HG02759 (cell line): ENCODE data around the gene CRLF1.
"Not testable (repeated sequence)": the region's sequence is repeated elsewhere in the genome, so short reads cannot be mapped to it uniquely, and the experiment has no call there.

Source experiments
- ATAC-seq: cut with Tn5 transposase; IDR thresholded peaks from one replicate; pipeline ENCODE4 v1.9.1; 2021; ENCODE audit warnings: mild to moderate bottlenecking, moderate library complexity; ENCODE audit not compliant: unreplicated experiment

CRLF1 gene

DNA sequence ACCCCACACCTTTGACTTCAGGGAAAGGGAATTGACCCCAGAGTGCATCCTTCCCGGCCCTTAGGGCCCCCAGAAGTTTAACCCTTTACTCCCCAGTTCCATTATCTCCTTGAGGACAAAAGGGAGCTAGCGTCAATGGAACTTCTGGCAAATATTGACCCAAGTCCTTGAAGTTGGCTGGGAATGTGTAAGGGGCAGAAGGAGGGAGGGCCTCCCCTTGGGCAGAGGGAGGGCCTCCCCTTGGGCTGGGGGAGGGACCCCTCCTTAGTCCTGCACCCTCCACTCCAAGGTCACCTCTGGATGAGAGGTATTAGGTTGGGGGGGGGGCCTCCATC, 3.1 kb upstream of the CRLF1 start:
- ATAC-seq: no peak

DNA sequence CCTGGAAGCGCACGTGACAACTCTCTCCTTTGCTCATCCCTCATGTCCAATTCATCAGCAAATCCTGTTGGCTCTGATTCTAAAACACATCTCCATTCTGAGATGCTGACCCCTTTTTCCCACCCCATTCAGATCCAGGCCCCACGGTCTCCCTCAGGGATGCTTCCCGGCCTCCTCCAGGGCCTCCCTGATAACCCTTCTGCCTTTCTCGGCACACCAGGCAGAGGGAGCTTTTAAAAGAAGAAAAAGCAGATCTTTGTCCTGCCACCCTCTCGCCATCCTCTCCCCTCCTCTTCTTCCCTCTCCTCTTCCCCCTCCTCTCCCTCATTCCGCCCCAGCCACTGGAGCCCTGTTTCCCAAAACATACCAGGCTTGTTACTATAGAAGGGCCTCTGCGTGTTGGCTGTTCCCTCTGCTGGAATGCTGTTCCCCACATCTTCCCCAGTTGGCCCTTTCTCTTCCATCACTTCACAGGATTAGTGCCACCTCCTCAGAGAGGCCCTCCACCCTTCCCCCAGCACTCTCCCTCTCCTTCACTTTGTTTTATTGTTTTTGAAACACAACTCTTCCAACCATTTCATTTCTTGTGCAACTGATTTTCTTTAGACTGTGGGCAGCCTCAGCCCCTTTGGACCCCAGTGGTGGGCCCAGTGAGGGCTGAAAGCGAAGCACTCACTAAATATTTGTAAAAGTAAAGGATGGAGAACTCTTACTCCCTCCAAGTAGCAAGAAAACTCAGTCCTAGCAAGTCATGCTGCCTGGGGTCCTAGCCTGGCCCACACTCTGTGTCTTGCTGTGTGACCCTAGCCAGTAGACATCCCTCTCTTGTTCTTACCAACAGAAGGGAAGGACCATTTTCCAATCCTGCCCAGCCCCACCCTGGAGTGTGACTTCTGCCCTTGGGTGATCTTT, 2.5 kb upstream of the CRLF1 start:
- ATAC-seq: no peak

DNA sequence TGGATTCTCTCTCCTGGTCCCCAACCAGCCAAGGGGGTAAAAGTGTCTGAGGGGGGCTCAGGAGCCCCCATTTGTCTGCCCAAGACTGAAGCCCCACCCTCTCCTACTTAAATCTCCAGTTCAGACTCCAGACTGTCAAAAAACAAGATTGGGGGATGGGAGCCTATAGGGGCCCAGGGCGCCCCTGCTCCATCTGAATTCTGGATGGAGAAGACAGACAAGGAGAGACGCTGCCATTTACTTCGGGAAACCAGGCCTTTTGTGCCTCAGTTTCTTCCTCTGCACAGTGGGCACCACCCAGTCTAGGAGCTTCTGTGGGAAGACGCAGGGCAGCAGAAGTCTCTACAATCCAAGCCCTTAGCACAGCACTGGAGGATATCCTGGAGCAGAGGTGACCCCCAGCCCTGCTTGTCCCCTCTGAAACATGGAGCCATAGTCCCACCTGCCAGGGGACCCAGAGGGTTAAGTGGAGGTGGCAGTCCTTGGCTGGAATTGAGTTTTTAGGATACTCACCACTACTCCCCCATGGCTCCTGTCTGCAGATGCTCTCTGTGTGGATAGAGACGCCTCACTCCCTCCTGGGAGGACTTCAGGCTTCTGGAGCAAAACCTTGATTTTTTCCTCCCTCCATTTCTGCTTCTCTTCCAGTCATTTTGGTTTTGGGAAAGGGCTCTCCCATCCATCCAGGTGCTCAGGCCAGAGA, 1.7 kb upstream of the CRLF1 start:
- ATAC-seq: no peak

DNA sequence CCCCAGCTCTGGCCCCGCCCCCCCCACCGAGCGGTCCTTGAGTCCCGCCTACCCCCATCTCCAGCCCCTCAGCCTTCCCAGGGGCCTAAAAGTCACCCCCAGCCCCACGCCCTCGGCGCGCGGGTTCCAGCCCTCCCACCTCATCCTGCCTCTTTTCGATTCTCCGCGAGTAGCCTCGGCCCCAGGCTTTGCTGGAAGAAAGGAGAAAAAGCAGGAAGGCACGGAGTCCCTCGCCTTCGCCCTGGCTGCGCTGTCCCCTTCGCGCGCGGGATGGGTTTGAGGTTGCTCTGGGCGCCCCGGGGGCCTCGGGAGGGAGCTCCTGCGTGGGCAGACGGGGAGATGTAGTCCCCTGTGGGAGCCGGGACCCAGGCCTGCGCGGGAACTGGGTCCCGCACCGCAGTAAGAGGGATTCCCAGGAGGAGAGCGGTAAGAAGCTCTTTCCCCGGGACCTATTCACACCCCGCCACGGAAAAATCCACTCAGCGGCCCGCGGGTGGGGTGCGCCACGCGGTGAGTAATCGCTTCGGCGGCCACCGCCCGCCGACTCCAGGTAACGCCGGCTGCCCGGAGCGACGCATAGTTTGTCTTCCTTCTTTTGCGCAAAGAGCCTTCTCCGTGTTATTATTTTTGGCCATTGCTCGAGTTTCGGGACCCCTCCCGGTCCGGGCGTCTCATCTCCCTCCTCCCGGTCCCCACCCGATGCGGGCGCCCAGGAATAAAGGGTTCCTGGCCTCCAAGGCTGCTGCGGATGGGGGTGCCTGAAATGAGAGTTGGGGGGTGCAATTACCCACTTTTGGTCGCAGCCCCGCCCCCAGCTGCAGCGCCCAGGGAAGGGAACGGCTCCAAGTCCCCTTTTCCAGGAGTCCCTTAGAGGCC, 865 bp upstream of the CRLF1 start:
- ATAC-seq: no peak

DNA sequence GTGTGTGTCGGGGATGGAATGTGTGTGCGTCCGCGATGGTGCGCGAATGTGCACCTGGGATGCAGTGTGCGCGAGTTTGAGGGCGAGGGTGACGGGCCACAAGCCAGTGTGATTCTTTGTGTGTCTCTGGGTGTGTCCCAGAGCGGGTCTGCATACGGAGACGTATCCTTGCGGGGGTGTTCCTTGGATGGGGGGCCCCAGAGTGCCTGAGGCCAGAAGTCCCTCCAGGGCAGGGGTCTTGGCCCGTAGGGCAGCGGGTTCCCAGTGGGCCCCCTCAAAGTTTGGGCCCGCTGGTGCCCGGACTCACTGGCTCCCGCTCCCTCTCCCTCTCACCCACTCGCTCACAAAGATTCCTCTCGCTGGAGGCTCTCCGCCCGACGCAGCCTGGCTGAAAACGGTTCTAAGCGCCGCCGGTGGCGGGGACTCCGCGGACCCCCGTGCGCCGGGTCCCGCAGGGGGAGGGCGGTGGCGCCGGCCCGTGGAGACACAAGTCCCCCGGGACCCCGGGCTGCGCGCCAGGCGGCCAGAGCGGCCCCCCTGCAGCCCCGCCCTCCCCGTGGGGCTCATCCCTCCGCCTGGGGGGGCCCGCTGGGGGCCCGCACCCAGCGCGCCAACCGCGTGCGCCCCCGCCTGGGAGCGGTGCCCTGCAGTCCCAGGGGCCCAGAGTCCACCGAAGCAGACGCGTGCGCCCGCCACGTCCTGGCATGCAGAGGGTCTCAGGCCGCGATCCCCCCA, 886 bp downstream of the CRLF1 start:
- no peak for ATAC-seq

DNA sequence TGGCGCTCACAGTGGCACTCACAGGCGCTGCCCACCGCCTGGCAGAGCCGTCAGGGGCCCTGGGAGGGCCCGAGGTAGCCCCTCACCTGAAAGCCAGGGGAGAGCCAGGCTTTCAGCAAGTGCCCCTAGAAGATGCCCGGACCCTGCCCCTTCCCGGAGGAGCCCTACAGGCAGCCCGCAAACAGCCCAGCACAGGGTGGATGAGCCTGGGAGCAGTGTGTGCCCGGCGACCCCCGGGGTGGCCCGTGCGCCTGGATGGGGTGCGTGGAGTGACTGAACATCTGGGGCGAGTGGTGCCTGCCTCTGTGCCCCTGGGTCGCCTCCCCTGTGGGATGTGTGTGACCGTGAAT, 1.4 kb downstream of the CRLF1 start:
- ATAC-seq: no peak

DNA sequence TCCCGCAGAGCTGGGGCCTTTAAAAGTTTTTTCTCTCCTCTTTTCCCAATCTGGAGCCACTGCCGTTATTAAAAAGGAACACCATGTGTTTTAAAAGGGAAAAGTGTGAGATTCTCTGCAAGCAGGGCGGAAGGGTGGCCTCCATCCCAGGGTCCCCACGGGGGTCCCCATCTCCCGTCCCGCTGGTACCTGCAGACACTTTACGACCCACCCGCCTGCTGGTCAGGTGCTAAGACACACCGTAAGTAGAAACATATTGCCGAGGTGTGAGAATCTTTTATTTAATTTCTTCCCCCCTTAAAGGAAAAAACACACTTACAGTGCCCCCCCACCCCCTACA, 1.8 kb downstream of the CRLF1 start:
- no peak for ATAC-seq

DNA sequence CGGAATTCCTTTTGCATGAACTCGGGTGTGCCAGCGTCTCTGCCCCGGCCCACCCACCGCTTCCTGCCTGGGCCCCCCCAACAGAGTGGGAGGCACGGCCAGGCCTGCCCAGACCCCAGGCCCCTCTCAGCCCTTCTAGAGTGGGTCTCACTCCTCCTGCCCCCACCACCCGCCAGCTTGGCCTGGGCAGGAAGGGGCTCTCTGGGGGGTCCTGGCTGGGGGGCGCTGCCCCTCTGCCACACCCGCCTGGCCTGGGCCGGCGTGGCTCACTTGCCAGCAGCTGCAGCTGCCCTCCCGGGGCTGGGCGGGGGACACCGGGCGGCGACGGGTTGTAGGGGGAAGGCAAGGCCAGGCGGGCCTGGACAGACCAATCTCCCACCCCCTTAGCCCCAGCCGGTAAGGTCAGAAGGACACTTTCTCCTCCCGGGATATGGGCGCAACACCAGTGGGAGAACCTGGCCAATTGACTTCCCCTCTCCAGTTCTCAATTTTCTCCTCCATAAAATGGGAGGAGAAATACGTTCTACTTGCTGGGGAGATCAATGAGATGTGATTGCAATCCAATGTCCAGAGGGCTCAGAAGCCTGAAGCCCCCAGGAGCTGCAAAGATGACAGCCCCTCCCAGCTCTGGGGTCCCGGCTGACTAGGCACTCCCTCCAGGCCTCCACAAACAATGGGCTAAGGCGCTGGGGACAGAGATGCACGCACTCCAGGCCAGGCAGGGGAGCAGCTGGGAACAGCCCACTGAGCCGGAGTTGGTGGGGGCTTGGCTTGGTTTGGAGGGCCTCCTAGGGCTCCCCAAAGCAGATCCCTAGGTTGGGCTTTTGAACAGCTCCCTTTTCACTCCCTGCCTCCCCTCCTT, 2.4 kb downstream of the CRLF1 start:
- no peak for ATAC-seq

DNA sequence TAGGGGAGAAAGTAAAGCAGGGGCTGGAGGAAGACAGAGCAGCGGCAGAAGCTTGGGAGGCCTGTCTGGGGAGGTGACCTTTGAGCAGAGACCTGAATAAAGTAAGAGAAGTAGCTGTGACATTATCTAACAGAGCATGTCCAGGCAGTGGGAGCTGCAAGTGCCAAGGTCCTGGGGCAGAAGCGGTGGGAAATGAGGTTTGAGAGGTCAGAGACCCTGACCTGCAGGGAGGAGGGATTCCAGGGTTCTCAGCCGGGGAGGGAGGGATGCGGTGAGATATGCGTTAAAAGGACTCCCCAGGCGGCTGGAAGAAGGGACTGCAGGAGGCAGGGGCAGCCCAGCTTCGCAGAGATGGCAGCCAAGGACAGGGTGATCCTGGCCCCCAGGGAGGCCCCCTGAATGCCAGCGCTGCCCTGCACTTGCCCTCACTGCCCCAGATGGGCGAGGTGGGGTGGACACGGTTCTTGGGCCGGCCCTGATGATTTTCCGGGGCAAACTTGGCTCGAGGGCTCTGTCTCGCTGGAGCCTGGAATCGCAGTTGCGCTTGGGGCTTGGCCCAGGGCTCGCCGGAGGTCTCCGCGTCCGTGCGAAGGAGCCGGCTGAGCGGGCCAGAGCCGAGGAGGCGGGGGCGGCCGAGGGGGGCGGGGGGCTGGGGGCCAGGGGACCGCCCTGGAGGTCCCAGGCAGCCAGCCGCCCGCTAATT, 3.2 kb downstream of the CRLF1 start:
- no peak for ATAC-seq

DNA sequence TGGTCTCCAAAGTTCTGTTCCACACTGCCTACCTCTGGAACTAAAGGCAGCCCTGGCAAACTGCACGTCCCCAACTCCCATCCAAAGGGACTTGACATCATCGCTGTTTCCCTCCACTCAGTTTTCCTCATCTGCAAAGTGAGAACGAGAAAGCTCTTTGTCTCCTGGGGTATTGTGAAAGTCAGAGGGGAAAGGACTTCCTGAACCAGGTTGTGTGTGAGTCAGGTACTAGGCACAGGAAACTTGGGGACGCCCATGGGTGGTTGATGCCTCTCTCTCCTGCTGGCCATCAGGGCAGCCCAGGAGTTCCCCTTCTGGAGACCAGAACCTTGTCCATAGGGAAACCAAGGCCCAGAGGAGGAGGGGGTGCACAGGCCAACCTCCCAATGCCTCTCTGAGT, 4.7 kb downstream of the CRLF1 start:
- no peak for ATAC-seq

DNA sequence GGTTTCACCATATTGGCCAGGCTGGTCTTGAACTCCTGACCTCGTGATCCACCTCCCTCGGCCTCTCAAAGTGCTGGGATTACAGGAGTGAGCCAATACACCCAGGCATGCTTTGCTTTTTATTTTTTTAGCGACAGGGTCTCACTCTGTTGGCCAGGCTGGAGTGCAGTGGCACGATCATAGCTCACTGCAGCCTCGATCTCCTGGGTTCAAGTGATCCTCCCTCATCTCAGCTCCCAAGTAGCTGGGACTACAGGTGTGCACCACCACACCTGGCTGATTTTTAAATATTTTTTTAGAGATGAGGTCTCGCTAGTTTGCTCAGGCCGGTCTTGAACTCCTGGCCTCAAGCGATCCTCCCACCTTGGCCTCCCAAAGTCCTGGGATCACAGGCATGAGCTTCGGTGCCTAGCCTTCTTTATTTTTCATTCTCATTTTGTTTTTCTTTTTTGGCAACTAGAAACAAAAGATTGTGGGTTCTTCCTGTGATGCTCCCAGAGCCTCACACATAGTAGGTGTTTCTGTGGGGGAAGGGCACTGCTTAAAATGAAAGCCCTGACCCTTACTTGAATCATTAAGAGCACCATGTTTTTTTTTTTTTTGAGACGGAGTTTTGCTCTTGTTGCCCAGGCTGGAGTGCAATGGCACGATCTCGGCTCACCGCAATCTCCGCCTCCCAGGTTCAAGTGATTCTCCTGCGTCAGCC, 5.8 kb downstream of the CRLF1 start:
- ATAC-seq: not testable (repeated sequence)

DNA sequence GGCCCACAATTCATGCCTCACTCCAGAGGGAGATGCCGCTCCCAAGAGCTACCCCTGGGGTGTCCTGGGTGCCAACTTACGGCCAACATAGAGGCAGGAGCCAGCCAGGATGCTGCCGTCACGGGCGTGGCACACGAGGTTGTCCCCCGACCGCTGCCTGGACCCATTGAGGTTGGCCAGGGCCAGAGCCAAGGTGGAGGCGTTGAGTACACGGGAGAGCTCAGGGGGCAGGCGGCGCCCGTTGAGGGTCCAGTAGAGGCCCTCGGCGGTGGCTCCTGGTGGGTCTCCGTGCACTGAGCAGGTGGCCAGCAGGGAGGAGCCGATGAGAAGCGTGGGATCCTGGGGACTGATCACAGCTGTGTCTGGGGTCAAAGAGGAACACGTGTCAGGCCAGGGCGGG, 7.1 kb downstream of the CRLF1 start:
- no peak for ATAC-seq

DNA sequence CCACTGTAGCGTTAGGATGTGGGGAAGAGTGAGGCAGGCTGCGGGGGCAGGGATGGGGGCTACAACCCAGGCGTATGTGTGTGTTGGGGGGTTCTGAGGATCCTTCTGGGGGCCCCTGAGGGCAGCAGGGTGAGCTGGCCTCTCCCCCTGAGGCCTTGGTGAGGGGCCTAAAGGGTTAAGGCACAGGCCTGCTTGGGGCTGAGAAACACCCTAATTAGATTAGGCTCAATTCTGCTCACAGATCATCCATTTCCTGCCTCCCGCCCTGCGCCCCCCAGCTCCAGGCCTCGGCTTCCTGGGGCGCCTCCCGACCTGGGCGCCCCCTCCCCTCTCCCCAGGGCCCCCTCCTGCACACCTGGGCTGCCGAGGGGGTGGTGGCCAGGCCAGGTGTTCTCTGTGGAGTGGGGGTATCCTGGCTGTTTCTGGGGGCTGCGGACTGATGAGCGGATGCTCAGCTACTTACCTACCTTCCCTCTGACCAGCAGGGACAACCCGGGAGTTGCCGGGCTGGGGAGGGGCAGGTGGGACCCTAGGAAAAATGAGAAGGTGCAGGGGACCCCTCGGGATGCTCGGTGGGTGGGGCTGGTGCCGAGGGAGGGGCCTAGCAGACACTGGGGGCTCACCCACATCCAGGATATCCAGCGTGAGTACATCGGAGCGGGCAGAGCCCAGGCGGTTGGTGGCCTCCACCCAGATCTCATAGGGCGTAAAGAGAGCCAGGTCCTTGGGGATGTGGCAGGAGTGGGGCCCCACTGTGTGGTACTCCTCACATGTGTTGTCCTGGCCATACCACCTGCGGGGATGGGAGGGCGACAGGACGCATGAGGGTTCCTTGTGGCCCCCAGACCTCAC, 8.6 kb downstream of the CRLF1 start:
- no peak for ATAC-seq

DNA sequence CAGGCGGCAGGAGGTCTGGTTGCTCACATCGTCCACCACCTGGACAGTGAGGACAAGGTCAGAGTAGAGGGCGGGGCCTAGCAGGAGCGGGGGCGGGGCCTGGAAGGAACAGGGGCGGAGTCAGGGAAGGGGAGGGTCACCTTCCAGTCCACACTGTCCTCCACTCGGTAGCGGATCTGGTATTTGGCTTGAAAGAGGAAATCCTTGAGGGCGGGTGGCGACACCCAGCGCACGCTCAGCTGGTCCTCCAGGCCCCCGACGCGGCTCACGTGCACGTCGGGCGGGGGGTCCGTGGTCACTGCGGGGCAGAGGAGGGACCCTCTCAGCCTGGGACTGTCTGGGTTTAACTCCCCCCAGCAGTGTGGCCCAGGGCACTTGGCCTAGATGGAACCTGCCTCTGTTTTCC, 9.8 kb downstream of the CRLF1 start:
- ATAC-seq: no peak

DNA sequence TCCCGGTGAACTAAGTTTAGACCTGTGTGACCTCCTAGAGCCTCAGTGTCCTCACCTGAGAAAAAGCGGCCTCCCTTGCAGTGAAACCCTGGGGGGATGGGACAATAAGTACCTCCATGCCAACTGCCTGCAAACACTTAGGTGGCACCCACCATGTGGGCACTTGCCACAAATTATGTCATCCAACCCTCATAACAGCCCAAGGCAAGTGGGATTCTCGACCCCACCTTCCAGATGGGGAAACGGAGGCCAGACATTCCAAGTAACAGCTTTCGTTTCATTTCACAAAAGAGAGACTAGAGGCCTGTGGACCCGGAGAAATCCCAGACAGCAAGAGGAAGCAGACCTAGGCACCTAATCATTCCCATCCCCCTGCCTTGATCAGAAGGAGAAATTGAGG, 11.1 kb downstream of the CRLF1 start:
- ATAC-seq: no peak

DNA sequence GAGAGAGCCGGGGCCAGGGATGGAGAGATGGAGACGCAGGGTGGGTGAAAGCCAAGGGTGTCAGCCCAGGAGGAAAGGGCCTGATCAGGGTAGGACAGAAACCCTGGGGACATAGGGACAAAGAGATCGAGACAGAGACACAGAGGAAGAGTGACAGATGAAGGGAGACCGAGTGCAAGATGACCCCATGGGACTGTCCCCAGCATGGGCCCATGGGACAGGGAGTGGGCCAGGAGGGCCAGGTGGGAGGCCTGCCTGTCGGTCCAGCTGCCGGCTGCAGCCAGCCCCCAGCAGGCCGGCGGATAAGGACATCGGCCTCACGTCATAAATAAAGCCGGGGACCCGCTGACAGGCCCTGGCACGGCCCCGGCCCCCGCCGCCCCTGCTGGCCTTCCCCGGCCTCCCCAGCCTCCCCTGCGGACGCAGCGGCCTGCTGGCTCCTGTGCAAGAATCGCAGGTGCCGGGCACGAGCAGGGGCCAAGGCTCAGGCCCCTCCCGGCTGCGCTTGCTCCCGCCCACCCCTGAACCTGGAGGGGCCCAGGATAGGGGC, 11.7 kb downstream of the CRLF1 start:
- ATAC-seq: no peak

DNA sequence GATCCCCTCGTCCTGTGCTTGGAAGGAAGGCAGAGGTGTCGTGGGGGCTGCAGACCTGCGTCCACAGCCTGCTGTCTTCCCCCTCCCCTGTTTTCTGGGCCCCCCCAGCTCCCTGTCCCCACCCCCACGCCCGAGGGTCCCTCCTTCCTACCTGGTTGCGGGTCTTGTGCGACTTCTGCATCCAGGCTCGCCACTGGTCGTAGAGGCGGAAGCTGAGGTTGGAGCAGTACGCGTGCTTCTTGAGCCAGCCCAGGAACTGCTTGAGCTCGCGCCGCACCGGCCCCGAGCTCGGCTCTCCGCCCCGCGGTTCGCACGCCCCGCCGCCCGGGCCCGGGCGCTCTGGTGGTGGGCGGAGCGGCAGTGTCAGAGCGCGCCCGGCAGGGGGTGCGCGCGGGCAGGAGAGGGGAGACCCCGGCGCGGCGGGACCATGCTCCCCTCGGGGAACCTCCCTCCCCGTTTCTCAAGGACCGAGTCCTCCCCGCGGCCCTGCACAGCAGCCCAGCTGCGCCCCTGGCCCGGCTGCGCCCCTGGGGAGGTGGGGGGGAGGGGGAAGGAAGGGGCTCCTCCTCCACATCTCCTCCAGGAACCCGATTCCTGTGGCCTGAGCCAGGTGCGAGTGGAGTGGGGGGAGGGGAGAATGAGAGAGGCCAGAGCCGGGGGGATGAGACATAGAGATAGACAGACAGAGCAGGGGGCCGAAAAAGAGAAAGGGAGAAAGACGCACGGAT, 12.3 kb downstream of the CRLF1 start:
- ATAC-seq: peak; percentile 70
